Measurements from ENCODE around the gene LMCD1.

DNA sequence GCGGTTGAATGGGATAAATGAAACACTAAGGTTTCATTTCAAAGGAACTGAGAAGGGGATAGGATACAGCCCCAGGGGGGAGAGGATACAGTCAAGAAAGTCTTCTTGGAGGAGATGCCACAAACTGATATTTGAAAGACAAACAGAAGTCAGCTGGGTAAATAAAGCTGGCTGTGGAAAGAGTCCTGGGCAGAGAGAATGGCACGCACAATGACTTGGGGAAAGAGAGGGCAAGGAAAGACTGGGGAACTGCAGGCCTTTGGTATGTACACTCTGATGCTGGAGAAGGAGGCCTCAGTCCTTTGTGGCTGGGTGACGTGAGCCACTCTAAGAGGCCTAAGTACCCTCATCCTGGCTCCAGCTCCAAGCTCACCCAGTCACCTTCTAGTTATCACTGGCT lies 45.2 kb upstream of the LMCD1 start:
- TF ChIP-seq, protein P1, sequence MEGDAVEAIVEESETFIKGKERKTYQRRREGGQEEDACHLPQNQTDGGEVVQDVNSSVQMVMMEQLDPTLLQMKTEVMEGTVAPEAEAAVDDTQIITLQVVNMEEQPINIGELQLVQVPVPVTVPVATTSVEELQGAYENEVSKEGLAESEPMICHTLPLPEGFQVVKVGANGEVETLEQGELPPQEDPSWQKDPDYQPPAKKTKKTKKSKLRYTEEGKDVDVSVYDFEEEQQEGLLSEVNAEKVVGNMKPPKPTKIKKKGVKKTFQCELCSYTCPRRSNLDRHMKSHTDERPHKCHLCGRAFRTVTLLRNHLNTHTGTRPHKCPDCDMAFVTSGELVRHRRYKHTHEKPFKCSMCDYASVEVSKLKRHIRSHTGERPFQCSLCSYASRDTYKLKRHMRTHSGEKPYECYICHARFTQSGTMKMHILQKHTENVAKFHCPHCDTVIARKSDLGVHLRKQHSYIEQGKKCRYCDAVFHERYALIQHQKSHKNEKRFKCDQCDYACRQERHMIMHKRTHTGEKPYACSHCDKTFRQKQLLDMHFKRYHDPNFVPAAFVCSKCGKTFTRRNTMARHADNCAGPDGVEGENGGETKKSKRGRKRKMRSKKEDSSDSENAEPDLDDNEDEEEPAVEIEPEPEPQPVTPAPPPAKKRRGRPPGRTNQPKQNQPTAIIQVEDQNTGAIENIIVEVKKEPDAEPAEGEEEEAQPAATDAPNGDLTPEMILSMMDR (IDR thresholded peaks at IDR 0.05; ENCODE audit: control extremely low read depth in 1 of 3, insufficient read depth in 1 of 3, low read depth in 1 of 3, low read length in 3 of 3) = no peak
- TF ChIP-seq POLR2AphosphoS5 (IDR thresholded peaks at IDR 0.05; ENCODE audit: low read depth, low read length) = no peak
- TF ChIP-seq HDAC2 (IDR thresholded peaks at IDR 0.05; ENCODE audit: borderline replicate concordance in 1 of 2, low read depth in 2 of 2, low read length in 2 of 2) = no peak
- TF ChIP-seq, protein P2, sequence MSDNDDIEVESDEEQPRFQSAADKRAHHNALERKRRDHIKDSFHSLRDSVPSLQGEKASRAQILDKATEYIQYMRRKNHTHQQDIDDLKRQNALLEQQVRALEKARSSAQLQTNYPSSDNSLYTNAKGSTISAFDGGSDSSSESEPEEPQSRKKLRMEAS (IDR thresholded peaks at IDR 0.05) = no peak
- TF ChIP-seq SIN3A (conservative IDR thresholded peaks at IDR 0.05 in 1 of 2, IDR thresholded peaks at IDR 0.05 in 1 of 2; ENCODE audit: low read depth in 1 of 2, low read length in 2 of 2) = no peak
- no peak for TF ChIP-seq POLR2A (IDR thresholded peaks at IDR 0.05; ENCODE audit: control extremely low read depth in 1 of 2, low read depth in 2 of 2, low read length in 2 of 2)
- no peak for TF ChIP-seq JUN (IDR thresholded peaks at IDR 0.05; ENCODE audit: low read depth, low read length)
- no peak for TF ChIP-seq KDM1A (IDR thresholded peaks at IDR 0.05; ENCODE audit: borderline replicate concordance, low read length)
- no peak for TF ChIP-seq SP2 (IDR thresholded peaks at IDR 0.05; ENCODE audit: low read length)
- TF ChIP-seq RAD21 (IDR thresholded peaks at IDR 0.05 in 1 of 2, conservative IDR thresholded peaks at IDR 0.05 in 1 of 2; ENCODE audit: low read depth in 2 of 2, low read length in 2 of 2) = no peak

Measured in H1 (cell line).